Measurements from ENCODE around the gene MSI2.

DNA sequence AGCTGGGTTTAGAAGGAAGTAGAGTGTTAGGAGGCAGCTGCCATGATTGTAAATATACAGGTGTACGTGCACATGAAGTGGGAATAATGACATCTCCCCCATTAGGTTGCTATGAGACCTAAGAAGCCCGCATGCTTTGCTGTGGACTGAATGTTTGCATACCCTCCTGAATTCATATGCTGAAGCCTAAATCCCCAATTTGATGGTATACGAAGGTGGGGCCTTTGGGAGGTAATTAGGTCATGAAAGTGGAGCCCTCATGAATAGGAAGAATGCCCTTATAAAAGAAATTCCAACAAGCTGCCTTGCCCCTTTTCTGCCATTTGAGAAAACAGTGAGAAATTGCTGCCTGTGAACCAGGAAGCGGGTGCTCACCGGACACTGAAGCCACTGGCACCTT, 444.8 kb downstream of the MSI2 start:
- no peak for TF ChIP-seq NR2C2 (CRISPR knock-in tag; IDR thresholded peaks at IDR 0.05)
- no peak for TF ChIP-seq NR2C2 (tag; IDR thresholded peaks at IDR 0.05)
- TF ChIP-seq PTTG1 (tag; IDR thresholded peaks at IDR 0.05; ENCODE audit: low read depth), result no peak
- TF ChIP-seq RBFOX2 (IDR thresholded peaks at IDR 0.05; ENCODE audit: low read depth, low read length), result no peak
- TF ChIP-seq, protein P1, sequence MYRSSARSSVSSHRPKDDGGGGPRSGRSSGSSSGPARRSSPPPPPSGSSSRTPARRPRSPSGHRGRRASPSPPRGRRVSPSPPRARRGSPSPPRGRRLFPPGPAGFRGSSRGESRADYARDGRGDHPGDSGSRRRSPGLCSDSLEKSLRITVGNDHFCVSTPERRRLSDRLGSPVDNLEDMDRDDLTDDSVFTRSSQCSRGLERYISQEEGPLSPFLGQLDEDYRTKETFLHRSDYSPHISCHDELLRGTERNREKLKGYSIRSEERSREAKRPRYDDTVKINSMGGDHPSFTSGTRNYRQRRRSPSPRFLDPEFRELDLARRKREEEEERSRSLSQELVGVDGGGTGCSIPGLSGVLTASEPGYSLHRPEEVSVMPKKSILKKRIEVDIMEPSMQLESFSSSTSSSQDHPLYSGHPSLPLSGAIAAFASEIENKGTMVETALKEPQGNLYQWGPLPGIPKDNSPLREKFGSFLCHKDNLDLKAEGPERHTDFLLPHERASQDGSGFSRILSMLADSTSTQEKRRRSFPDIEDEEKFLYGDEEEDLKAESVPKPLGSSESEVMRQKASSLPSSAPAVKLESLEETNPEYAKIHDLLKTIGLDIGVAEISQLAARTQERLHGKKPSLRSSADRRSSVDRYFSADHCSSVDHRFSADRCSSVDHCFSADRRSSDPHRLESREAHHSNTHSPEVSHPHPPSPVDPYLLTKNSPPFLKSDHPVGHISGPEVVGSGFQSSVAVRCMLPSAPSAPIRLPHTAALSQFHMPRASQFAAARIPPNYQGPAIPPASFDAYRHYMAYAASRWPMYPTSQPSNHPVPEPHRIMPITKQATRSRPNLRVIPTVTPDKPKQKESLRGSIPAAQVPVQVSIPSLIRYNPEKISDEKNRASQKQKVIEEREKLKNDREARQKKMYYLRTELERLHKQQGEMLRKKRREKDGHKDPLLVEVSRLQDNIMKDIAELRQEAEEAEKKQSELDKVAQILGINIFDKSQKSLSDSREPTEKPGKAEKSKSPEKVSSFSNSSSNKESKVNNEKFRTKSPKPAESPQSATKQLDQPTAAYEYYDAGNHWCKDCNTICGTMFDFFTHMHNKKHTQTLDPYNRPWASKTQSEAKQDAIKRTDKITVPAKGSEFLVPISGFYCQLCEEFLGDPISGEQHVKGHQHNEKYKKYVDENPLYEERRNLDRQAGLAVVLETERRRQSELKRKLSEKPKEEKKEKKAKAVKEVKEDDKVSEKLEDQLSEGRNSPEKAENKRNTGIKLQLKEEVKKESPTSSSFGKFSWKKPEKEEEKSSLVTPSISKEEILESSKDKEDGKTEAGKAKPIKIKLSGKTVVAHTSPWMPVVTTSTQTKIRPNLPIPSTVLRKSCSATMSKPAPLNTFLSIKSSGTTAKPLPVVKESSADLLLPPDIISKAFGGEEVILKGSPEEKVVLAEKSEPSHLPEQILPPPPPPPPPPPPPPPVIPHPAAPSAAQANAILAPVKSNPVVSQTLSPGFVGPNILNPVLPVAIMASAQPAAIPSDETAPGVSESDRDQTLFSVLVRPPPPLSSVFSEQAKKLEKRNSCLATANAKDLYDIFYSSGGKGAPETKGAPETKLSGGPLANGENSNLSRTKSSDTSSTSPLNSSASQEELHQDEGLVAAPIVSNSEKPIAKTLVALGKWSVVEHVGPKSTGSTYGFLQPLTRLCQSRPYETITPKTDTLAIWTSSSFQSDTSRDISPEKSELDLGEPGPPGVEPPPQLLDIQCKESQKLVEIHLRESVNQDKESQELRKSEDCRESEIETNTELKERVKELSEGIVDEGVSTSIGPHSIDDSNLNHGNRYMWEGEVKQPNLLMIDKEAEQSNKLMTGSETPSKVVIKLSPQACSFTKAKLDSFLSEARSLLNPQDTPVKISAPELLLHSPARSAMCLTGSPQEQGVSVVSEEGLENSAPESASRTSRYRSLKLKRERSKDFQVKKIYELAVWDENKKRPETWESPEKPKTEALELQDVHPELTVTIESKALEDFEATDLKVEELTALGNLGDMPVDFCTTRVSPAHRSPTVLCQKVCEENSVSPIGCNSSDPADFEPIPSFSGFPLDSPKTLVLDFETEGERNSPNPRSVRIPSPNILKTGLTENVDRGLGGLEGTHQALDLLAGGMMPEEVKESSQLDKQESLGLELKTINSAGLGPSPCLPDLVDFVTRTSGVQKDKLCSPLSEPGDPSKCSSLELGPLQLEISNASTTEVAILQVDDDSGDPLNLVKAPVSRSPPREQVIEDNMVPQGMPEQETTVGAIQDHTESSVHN (IDR thresholded peaks at IDR 0.05; ENCODE audit: borderline replicate concordance in 1 of 2, low read depth in 1 of 2), result no peak
- TF ChIP-seq, protein P2, sequence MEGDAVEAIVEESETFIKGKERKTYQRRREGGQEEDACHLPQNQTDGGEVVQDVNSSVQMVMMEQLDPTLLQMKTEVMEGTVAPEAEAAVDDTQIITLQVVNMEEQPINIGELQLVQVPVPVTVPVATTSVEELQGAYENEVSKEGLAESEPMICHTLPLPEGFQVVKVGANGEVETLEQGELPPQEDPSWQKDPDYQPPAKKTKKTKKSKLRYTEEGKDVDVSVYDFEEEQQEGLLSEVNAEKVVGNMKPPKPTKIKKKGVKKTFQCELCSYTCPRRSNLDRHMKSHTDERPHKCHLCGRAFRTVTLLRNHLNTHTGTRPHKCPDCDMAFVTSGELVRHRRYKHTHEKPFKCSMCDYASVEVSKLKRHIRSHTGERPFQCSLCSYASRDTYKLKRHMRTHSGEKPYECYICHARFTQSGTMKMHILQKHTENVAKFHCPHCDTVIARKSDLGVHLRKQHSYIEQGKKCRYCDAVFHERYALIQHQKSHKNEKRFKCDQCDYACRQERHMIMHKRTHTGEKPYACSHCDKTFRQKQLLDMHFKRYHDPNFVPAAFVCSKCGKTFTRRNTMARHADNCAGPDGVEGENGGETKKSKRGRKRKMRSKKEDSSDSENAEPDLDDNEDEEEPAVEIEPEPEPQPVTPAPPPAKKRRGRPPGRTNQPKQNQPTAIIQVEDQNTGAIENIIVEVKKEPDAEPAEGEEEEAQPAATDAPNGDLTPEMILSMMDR (IDR thresholded peaks at IDR 0.05 in 2 of 3, conservative IDR thresholded peaks at IDR 0.05 in 1 of 3; ENCODE audit: insufficient read depth in 2 of 3, low read depth in 1 of 3, low read length in 3 of 3), result no peak
- no peak for TF ChIP-seq TARDBP (IDR thresholded peaks at IDR 0.05)
- TF ChIP-seq, protein P3, sequence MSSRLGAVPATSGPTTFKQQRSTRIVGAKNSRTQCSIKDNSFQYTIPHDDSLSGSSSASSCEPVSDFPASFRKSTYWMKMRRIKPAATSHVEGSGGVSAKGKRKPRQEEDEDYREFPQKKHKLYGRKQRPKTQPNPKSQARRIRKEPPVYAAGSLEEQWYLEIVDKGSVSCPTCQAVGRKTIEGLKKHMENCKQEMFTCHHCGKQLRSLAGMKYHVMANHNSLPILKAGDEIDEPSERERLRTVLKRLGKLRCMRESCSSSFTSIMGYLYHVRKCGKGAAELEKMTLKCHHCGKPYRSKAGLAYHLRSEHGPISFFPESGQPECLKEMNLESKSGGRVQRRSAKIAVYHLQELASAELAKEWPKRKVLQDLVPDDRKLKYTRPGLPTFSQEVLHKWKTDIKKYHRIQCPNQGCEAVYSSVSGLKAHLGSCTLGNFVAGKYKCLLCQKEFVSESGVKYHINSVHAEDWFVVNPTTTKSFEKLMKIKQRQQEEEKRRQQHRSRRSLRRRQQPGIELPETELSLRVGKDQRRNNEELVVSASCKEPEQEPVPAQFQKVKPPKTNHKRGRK (tag; IDR thresholded peaks at IDR 0.05), result no peak
- no peak for TF ChIP-seq ZNF140 (CRISPR knock-in tag; IDR thresholded peaks at IDR 0.05)
- TF ChIP-seq, protein P4, sequence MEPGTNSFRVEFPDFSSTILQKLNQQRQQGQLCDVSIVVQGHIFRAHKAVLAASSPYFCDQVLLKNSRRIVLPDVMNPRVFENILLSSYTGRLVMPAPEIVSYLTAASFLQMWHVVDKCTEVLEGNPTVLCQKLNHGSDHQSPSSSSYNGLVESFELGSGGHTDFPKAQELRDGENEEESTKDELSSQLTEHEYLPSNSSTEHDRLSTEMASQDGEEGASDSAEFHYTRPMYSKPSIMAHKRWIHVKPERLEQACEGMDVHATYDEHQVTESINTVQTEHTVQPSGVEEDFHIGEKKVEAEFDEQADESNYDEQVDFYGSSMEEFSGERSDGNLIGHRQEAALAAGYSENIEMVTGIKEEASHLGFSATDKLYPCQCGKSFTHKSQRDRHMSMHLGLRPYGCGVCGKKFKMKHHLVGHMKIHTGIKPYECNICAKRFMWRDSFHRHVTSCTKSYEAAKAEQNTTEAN (CRISPR knock-in tag; IDR thresholded peaks at IDR 0.05), result no peak
- no peak for TF ChIP-seq KDM1A (IDR thresholded peaks at IDR 0.05)
- TF ChIP-seq CEBPG (CRISPR knock-in tag; IDR thresholded peaks at IDR 0.05), result no peak
- no peak for TF ChIP-seq CEBPG (tag; conservative IDR thresholded peaks at IDR 0.05 in 1 of 2, IDR thresholded peaks at IDR 0.05 in 1 of 2)

Measured in K562 (cell line).